ENCODE data around the gene SH3RF3.
"Not testable (repeated sequence)": the region's sequence is repeated elsewhere in the genome, so short reads cannot be mapped to it uniquely, and the experiment has no call there.

The SH3RF3 gene

GRCh38 chr2:109118321-109118720 lies 10.7 kb upstream of the SH3RF3 start:
- DNase-seq = no peak

- DNase-seq = no peak
These were observed 8.8 kb upstream of the SH3RF3 start for GRCh38 chr2:109120166-109120565.

GRCh38 chr2:109120686-109121085 lies 8.3 kb upstream of the SH3RF3 start:
- not testable (repeated sequence) for DNase-seq

- DNase-seq = no peak
These were observed 5.3 kb upstream of the SH3RF3 start for GRCh38 chr2:109123586-109124201.

GRCh38 chr2:109124982-109125592 lies 3.9 kb upstream of the SH3RF3 start:
- DNase-seq = no peak

GRCh38 chr2:109125593-109126500 lies 3.2 kb upstream of the SH3RF3 start:
- no peak for DNase-seq

GRCh38 chr2:109126501-109126860 lies 2.5 kb upstream of the SH3RF3 start:
- no peak for DNase-seq

GRCh38 chr2:109127556-109127955 lies 1.4 kb upstream of the SH3RF3 start:
- no peak for DNase-seq

GRCh38 chr2:109128048-109128615 lies 873 bp upstream of the SH3RF3 start:
- DNase-seq = peak; percentile 90

- DNase-seq = peak; percentile 18
These were observed 433 bp downstream of the SH3RF3 start for GRCh38 chr2:109129356-109129920.

GRCh38 chr2:109129921-109130722 lies 1.1 kb downstream of the SH3RF3 start:
- DNase-seq = peak; percentile 30

GRCh38 chr2:109130723-109130995 lies 1.7 kb downstream of the SH3RF3 start:
- DNase-seq = no peak

GRCh38 chr2:109131777-109132176 lies 2.8 kb downstream of the SH3RF3 start:
- peak; percentile 53 for DNase-seq

GRCh38 chr2:109132626-109133025 lies 3.6 kb downstream of the SH3RF3 start:
- no peak for DNase-seq

GRCh38 chr2:109133746-109134145 lies 4.7 kb downstream of the SH3RF3 start:
- no peak for DNase-seq

GRCh38 chr2:109134741-109135358 lies 5.8 kb downstream of the SH3RF3 start:
- no peak for DNase-seq

- peak; percentile 95 for DNase-seq
These were observed 6.6 kb downstream of the SH3RF3 start for GRCh38 chr2:109135359-109136197.

GRCh38 chr2:109136542-109136941 lies 7.5 kb downstream of the SH3RF3 start:
- no peak for DNase-seq

GRCh38 chr2:109137616-109138015 lies 8.6 kb downstream of the SH3RF3 start:
- DNase-seq = peak; percentile 97

- no peak for DNase-seq
These were observed 9.4 kb downstream of the SH3RF3 start for GRCh38 chr2:109138449-109138848.

GRCh38 chr2:109139002-109139401 lies 10.0 kb downstream of the SH3RF3 start:
- DNase-seq = no peak
